Ureter (tissue), 1 donor: ENCODE data around the gene SPI1. TPM values are rescaled to one million over a fixed set of nuclear protein-coding genes. Genes with fewer than 3 reads are reported as not detected.
"Not testable (repeated sequence)": the region's sequence is repeated elsewhere in the genome, so short reads cannot be mapped to it uniquely, and the experiment has no call there.

Source experiments
- DNase-seq: peaks from one replicate; pipeline ENCODE4 v3.0.0-alpha.2; 2020; ENCODE audit warnings: low spot score
- total RNA-seq: library from RNA; stranded (reverse); gene quantifications from one replicate; pipeline ENCODE4 v1.2.4, GENCODE V29; 2023
- donor health status: DM: yes; HTN: yes; CAD: no.

SPI1 gene
- total RNA-seq, 1 donor from 2014 or later, result 10.6 TPM

- no peak for DNase-seq
Measured at GRCh38 chr11:47340010-47340409, 38.3 kb downstream of the SPI1 start.

- DNase-seq, result no peak
Measured at GRCh38 chr11:47338396-47339241, 39.7 kb downstream of the SPI1 start.

- no peak for DNase-seq
Measured at GRCh38 chr11:47337229-47337924, 41.0 kb downstream of the SPI1 start.

GRCh38 chr11:47336595-47336994, 41.8 kb downstream of the SPI1 start:
- DNase-seq, result no peak

- DNase-seq, result no peak
Measured at GRCh38 chr11:47335733-47336132, 42.6 kb downstream of the SPI1 start.

- DNase-seq, result not testable (repeated sequence)
Measured at GRCh38 chr11:47334699-47335411, 43.5 kb downstream of the SPI1 start.

GRCh38 chr11:47333886-47334443, 44.4 kb downstream of the SPI1 start:
- DNase-seq, result no peak

- no peak for DNase-seq
Measured at GRCh38 chr11:47333526-47333845, 44.9 kb downstream of the SPI1 start.

GRCh38 chr11:47332791-47333525, 45.4 kb downstream of the SPI1 start:
- no peak for DNase-seq

- DNase-seq, result no peak
Measured at GRCh38 chr11:47332303-47332711, 46.0 kb downstream of the SPI1 start.

- DNase-seq, result no peak
Measured at GRCh38 chr11:47331454-47332302, 46.7 kb downstream of the SPI1 start.

- no peak for DNase-seq
Measured at GRCh38 chr11:47329987-47330931, 48.1 kb downstream of the SPI1 start.

GRCh38 chr11:47329431-47329986, 48.8 kb downstream of the SPI1 start:
- no peak for DNase-seq

GRCh38 chr11:47328449-47329390, 49.6 kb downstream of the SPI1 start:
- DNase-seq, result no peak

GRCh38 chr11:47327949-47328348, 50.4 kb downstream of the SPI1 start:
- no peak for DNase-seq

GRCh38 chr11:47327025-47327424, 51.3 kb downstream of the SPI1 start:
- DNase-seq, result no peak

GRCh38 chr11:47326198-47326597, 52.1 kb downstream of the SPI1 start:
- DNase-seq, result no peak
